Measurements from ENCODE around the gene PTPRT.

Gene PTPRT

DNA sequence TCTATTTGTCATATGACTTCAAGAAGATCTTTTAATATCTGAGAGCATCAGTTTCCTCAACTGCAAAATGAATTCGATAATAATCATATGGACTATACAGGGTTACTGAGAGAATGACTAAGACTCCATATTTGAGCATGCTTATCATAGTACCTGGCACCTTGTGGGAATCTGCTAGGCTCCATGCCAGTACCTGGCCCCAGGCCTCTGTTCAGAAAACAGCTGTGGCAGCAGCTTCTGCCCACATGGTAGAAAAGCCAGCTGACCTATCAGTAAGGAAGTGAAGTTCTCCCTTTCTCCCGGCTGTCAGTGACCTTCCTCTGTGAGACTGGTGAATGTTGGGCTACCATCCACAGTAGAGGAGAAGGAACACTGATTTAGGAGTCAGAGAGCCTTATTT, 996.6 kb downstream of the PTPRT start:
- no peak for DNase-seq (ENCODE audit: low read depth in 2 of 2)

DNA sequence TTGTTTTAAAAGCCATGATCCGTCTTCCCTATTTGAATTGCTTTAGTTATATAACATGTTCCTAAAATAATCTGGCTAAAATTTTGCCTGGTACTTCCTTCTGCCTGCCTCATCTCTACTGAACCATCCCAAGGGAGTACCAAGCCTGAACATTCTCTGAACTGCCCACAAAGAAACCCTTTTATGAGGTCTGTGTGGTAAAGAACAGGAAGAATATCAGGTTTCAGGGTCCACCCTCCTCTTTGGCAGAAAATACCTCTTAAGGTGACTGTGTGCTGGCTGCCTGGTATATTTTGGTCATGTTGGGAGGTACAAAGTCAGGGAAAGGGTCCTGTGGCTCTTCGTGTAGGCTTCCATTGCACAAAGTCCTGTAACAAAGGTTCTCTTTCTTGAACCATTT, 997.4 kb downstream of the PTPRT start:
- no peak for DNase-seq (ENCODE audit: low read depth in 2 of 2)

DNA sequence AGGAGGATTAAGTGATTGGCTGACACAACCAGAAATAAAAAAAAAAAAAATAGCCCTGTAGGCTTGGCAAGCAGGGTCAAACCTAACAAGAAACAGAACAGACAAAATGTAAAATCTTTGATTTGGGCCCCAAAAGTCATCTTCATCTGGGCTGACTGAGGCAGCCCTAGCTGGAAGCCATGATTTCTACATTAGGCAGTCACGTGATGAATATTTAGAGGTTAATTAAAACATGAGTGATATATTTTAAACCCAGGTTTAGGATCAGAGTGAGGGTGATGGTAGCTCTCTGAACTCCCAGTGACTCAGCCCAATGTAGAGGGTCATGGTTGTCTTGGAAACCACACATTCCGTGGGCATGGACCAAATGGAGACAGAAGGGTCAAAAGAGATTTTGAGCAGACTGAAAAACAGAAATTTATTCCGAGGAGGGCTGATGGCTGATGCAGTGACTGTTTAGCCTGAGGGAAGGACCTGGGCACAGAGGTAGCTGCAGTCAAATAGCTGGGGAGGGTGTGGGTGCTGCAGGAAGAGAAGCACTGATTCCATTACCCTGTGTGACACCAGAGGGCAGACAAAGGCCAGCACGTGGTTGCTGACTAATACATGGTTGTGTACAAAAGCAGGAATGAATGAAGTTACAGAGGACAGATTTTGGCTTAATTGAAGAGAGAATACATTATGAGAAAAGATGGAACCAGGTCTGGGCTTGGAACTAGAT, 998.4 kb downstream of the PTPRT start:
- DNase-seq (ENCODE audit: low read depth in 2 of 2): no peak

DNA sequence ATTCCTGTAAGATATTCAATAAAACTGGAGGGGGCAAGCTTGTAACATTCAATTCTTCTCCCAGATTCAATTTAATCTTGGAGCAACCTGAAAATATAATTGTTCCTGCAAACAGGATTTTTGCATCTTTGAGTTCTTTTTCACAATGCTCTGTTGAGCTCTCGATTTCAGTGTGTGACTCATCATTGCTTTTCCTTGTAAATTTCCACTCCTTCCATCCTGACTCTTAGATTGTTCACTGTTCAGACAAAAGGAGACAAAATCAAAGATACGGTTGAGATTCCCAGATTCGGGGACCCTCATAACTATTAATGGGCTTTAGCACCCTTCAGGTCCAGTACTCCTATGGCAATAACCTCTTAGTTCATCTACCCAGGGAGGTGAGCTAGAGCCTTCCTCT, 999.6 kb downstream of the PTPRT start:
- no peak for DNase-seq (ENCODE audit: low read depth in 2 of 2)

DNA sequence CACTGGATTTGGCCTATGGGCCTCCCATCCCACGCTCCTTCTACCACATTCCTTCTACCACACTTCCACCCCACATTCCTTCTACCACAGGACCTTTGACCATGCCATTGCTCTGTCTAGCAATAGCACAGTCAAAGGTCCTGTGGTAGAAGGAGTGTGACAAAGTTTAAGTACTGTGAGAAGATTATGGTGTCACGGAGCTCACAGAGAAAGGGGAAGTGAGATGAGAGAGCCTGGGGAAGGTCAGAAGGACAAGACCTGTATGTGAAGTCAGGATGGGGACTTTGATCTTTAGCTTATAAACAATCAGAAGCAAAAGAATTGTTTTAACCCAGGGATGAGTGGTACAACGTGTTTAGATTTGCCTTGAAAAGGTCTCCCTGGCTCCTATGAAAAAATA, 1003.4 kb downstream of the PTPRT start:
- DNase-seq (ENCODE audit: low read depth in 2 of 2): no peak

DNA sequence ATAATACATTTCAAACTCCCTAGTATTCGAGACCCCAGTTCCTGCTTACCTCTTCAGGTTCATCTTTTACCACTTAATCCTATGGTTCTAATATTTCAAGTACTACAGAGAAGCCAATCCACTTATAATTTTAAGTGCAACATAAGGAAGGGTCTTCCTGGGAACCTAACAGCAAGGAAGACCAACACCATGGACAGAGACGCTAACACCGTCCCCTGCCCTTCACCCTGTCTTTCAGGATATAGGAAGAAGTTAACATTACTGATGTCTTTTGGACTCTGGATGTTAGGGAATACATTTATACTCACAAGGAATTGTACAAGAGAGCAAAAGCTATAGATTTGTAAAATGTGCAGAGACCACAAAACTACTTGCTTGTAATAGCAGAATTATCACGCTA, 1006.6 kb downstream of the PTPRT start:
- no peak for DNase-seq (ENCODE audit: low read depth in 2 of 2)

DNA sequence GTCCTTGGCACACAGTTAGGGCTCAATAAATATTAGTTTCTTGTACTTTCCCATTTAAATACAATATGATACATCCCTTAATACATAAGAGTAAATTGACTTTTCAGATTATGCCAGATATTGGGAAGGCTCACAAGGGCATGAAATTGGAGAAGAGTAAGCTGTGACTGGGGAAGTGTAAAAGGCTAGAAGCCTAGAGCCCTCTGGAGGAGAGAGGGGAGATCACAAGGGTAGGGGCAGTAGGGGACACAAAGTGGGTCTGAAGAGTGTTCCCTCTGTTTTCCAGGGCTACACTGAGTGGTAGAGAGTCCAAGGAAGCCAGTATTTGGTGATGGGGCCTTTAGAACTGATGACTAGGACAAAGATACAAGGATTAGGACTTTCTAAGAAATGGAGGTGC, 1008.6 kb downstream of the PTPRT start:
- no peak for DNase-seq (ENCODE audit: low read depth in 2 of 2)

DNA sequence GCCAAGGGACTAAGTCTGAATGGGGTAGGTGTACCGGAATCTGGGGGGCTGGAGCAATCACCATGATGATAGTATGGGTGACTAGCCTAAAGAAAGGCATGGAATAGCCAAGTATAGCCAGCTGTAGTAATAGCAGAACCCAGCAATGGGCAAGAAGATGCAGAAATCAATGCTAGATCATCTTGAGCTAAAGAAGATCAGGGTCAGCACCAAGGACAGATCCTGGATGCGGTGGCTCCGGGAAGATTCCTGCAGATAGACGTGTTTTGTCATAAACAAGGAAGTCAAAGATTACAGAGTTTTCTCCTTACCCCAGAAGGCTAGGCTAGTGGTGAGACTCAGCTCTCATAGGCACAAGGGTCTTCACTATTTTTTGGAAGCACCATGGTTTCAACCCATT, 1009.9 kb downstream of the PTPRT start:
- DNase-seq (ENCODE audit: low read depth in 2 of 2): no peak

DNA sequence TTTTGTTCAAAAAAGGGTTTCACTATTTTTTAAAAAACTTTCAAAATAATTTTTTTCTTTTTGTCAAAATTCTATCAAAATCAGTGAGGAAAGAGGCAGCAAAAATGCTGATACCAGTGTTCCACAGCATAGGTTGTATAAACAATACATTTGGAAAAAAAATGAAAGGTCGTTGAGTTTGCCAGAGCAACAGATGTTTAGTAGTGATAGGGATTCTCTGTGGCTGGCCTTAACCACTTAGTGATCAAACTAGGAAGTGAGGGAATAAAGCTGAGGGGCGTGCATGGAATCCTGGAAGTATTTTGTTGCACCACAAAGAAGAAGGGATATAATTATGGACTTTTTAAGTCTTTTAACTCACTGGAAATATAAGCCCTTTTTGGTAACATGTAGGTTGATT, 1016.3 kb downstream of the PTPRT start:
- no peak for DNase-seq (ENCODE audit: low read depth in 2 of 2)

DNA sequence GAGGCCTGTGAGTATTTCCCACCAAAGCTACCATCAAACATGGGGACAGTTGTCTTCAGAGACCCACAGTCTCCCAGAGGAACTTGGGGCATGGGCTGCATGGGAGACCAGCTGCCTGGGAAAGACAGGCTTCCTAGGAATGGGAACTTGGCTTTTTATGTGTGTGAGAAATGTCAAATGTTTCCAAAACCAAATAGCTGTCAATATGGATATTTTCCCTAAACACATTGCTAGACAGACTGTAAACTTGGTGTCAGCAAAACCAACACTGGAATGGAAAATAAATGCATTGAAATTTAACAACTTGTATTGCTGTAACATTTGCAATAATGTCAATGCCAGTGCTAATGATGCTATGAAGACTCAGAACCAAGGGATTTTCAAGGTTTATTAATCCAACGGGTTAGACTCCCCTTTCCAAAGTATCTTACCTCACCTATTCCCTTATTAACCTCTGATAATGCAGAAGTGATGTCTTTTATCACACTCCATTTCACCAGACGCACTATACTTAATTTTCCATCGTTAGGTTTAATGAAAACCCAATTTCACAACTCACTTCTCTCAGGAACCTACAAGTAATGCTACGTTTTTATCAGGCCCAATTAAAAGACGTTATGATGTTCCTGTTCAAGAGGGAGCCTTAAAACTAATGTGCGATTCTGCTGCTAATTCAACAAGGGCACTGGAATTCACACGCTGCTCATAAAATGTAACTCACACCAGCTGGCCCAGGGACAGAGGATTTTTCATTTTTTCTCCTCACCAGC, 1025.4 kb downstream of the PTPRT start:
- DNase-seq (ENCODE audit: low read depth in 2 of 2): no peak

DNA sequence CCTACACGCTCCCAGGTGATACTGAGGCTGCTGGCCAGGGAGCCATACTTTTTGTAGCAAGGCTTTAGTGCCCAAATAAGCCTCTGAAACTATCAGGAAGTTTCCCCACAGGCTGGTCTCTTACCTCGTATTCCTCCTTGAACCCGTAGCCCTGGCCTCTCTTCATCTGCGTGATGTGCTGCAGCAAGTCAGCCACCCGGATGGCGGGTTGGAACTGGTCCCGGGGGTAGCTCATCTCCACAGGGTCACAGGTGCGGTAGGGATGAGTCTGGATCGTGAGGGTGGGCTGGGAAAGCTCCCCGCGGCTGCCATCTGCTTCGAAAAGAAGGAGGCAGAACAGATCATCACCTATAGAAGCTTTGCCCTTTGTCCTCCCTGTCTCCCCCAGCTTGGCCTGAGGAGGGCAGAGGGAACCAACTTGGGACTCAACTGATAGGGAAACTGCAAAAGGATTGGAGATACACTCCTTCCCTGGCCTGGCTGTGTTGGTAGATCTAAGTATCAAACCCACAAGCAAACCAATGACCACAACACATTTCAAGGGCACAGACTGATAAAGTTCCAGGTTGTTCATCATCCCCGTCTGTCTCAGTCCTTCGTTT, 1028.4 kb downstream of the PTPRT start:
- DNase-seq (ENCODE audit: low read depth in 2 of 2): no peak

DNA sequence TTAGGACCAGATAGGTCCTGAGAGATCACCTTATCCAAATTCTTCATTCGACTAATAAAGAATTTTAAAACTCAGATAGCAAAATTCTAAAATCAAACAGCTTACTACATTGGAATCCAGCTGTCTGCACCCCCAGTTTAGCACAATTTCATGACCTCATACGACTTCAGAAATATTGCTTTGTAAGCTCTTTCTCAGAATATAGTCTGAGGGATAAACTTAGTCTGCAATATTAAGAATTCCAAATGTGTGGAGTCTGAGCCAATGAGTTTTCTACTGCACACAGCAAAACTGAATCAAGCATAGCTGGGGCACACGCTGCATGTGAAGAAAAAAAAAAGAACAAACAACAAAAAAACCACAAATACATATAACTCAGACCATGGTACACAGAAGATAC, 1029.9 kb downstream of the PTPRT start:
- no peak for DNase-seq (ENCODE audit: low read depth in 2 of 2)

DNA sequence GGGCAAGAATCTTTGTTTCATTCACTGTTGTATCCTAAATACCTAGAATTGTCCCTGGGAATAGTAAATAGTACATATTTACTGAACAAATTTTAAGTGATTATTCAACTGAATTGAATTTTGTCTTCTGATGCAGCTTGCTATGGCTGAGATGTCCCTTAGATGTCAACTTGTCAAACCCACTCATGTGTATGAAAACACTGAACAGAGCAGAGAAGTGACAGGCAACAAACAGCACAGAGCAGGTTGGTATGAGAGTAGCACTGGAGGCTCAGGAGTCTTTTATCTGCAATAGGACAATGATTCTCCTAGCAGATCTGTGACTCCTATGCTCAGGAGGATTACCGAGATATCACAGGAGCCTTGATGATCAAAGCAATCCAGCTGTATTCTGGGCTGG, 1031.4 kb downstream of the PTPRT start:
- DNase-seq (ENCODE audit: low read depth in 2 of 2): no peak

DNA sequence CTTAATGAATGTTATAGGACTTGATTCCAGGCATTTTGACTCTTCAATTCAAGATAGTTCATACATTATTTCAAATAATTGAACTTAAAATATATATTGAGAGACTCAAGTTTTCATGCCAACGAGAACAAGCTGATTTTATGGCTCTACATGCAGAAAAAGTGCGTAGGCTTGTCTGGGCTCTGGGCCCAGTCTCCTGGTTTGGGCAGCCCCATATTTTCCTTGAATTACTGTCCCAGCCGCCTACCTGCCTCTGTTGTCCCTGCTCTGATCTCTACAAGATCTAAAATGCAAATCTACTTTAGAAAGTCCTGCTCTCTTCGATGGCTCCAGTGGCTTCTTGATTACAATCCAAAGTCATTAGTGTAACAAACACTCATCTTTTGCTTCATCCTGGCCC, 1034.1 kb downstream of the PTPRT start:
- no peak for DNase-seq (ENCODE audit: low read depth in 2 of 2)

DNA sequence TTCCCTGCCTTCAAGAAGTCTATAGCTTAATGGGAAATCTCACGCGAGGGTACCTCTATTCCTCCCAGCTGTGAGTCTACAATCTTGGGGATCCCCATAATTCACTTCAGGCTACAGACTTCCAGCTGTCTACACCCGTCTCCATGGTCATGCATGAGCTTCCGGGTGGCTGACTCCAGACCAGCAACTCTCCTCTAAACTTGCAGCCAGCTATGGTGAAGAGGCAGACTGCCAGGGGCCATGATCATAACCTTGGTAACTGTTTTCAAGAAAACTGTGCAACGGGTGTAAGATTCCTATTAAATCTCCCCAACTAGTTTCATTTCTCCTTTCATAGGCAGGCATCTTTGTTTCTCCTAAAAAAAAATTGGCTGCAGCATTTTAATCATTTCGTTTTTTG, 1037.1 kb downstream of the PTPRT start:
- no peak for DNase-seq (ENCODE audit: low read depth in 2 of 2)

DNA sequence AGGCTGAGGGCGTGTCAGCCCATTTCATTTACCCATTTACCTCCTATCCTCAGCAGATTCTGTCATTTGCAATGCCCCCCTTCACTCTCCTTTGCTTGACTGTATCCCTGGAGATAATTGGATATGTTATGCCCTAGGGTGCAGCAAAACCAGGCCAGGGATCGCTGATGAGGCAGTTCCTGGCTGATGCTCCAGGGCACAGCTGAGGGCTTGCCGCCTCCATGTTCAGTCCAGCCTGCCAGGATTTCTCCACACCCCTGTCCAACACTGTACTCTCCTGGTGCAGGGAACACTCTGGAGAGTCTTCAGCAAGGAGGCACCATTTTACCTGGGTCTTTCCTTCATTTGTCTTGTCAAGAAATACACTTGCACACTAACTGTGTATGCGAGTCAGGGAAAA, 1039.5 kb downstream of the PTPRT start:
- no peak for DNase-seq (ENCODE audit: low read depth in 2 of 2)

DNA sequence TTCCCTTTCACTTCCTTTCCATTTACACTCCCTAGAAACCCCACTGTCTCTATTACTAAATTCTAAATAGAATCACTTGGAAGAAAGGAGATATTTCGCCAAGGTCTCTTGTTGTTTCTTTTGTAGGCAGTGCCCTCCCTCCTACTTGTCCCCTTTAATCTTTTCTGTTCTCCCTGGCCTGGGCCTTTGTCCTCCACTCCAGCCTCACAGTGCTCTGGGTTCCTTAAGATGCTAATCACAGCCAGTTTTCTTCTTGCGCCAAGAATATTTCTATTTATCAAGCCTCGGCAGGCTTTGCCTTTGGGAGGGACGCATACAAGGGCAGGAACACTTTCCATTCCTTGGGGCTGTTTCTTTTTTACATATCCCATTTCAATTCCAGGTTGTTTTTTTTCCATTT, 1051.0 kb downstream of the PTPRT start:
- no peak for DNase-seq (ENCODE audit: low read depth in 2 of 2)

DNA sequence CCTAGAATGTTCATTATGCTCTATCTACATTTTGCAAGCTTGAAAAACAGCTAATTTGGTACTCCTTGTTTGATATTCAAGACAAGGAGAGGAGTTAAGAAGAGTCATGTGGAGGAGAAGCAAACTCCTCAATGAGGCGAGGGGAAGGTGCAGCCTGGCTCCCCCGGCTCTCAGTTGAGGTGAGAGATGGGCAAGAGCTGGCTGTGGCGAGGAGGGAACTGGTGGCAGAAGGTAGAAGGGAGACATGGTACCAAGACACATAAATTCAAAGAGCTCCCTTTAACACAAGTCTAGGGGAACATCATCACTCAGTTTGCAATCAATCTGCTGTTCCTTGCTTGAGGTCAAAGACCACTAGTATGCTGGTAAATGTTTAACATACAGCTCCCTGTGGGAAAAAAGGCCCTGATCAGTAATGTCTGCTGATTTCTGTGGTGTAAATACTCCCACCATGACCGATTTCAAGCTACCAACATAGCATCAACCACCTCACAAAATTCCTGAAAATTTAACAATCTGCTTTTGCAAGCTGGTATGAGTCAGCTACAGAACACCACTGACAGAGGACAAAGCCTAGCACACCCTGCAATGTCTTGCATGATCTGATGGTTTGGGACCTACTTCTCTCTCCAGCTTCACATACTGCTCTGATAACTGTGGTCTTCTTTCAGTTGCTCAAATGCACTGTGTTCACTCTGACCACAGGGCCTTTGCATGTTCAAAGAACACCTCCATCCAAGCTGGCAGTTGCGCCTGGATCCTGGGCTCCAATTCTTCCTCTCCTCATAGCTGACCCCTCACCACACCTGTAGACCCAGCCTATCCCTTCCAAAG, 1055.2 kb downstream of the PTPRT start:
- DNase-seq (ENCODE audit: low read depth in 2 of 2): no peak

DNA sequence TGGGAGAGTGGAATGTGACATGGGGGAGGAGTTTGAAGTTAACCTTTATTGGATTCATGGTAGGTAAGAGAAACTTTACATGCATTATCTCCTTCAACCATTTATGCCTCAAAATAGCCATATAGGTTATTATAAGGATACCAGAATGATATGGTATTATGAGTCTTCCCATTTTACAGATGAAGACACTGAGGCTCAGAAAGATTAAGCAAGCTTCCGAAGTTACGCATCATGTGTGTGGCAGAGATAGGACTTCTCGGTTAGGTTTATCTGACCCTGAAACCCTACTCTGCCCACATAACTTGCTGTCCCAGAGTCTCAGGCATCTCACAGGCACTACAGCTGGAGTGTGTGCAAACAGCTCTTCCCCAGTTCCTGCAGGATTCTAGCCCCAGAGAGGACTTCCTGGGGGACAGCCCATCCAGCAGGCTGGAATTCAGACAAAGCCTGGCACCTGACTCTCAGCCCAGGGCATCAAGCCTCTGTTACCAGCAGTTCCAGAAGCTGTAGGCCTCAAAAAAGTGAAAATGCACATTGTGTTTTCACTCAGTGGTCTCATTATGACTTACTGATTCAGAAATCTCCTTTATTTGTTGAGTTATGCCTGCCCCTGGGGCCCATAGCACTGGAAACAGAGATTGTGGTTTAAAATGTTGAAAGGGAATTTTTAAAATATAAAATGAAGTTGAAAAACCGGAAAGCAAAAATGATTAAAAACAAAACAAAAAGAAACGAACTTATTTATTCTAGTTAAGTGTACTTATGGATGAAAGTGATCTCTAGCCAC, 1058.7 kb downstream of the PTPRT start:
- no peak for DNase-seq (ENCODE audit: low read depth in 2 of 2)

DNA sequence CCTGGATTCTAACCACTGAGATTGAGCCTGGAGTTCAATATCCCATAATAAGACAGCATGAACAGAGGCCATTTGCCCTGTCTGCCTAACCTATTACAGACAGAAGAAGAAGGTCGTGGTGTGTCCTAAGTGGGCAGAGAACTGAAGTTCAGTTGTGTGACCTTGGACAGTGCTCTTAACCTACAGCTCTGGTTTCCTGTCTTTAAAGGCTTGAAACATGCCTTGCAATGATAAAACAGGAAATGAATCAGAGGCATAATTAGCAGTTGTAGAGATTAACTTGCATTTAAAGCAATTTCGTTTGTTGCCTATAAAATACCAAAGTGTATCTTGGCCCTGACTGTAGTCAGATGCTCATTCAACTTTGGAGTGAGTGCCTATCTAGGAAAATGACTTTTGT, 1064.3 kb downstream of the PTPRT start:
- DNase-seq (ENCODE audit: low read depth in 2 of 2): no peak

DNA sequence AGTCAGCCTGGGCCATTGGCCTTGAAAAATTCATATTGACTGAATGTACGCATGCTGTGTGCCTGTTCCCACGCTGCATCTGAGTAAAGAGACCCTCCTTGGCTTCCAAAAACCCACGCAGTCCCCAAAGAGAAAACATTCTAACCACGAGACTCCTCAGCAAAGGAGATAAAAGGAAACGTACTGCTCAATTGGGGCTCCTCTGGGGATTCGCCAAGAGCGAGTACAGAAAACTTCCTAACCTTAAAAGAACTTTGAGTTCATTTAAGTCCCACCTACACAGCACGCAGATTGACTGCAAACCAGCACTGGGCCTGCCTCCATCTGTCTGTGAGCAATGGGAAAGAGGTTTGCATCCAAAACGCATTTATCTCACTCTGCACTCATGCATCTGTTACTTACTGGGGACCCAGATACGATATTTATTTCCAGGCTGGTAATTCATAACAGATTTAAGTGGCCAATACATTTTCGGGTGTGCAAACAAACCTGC, 1065.7 kb downstream of the PTPRT start:
- no peak for DNase-seq (ENCODE audit: low read depth in 2 of 2)

All from stimulated activated CD4-positive, alpha-beta T cell treated with anti-CD3 and anti-CD28 coated beads, Interleukin-4, amount 100 ng/mL, for 48 hours (primary cell).